Activated CD4-positive, alpha-beta T cell treated with anti-CD3 and anti-CD28 coated beads for 1 hour (primary cell): Measurements from ENCODE around the gene SDK1.

Experiments used
- DNase-seq: peaks from one replicate; pipeline ENCODE4 v3.0.0-alpha.2; 2020

The SDK1 gene

GRCh38 chr7:4129481-4130122, 828.5 kb downstream of the SDK1 start:
- no peak for DNase-seq

GRCh38 chr7:4131063-4131462, 830.0 kb downstream of the SDK1 start:
- DNase-seq = no peak

GRCh38 chr7:4132221-4132620, 831.2 kb downstream of the SDK1 start:
- DNase-seq = no peak

- no peak for DNase-seq
Observed at GRCh38 chr7:4133491-4134044, 832.5 kb downstream of the SDK1 start.

GRCh38 chr7:4134204-4134603, 833.2 kb downstream of the SDK1 start:
- no peak for DNase-seq

- DNase-seq = no peak
Observed at GRCh38 chr7:4134631-4135030, 833.6 kb downstream of the SDK1 start.

- DNase-seq = no peak
Observed at GRCh38 chr7:4135301-4135700, 834.2 kb downstream of the SDK1 start.

- DNase-seq = no peak
Observed at GRCh38 chr7:4136036-4136435, 835.0 kb downstream of the SDK1 start.

- no peak for DNase-seq
Observed at GRCh38 chr7:4136501-4137110, 835.6 kb downstream of the SDK1 start.

- no peak for DNase-seq
Observed at GRCh38 chr7:4137552-4137951, 836.5 kb downstream of the SDK1 start.

GRCh38 chr7:4138866-4139265, 837.8 kb downstream of the SDK1 start:
- no peak for DNase-seq

- no peak for DNase-seq
Observed at GRCh38 chr7:4139656-4140625, 838.9 kb downstream of the SDK1 start.

- no peak for DNase-seq
Observed at GRCh38 chr7:4140933-4141332, 839.9 kb downstream of the SDK1 start.

- no peak for DNase-seq
Observed at GRCh38 chr7:4143006-4143405, 842.0 kb downstream of the SDK1 start.

GRCh38 chr7:4143511-4144171, 842.6 kb downstream of the SDK1 start:
- DNase-seq = no peak

- no peak for DNase-seq
Observed at GRCh38 chr7:4144172-4144701, 843.2 kb downstream of the SDK1 start.

GRCh38 chr7:4144811-4145510, 843.9 kb downstream of the SDK1 start:
- no peak for DNase-seq

GRCh38 chr7:4145576-4145975, 844.5 kb downstream of the SDK1 start:
- no peak for DNase-seq

- no peak for DNase-seq
Observed at GRCh38 chr7:4147926-4148620, 847.0 kb downstream of the SDK1 start.

GRCh38 chr7:4149236-4149635, 848.2 kb downstream of the SDK1 start:
- no peak for DNase-seq

- no peak for DNase-seq
Observed at GRCh38 chr7:4149645-4150044, 848.6 kb downstream of the SDK1 start.
